GM19324 (cell line): ENCODE data around the gene LRRFIP1.

ENCODE experiments used
- ATAC-seq: cut with Tn5 transposase; IDR thresholded peaks from one replicate; pipeline ENCODE4 v1.9.1; 2021; ENCODE audit warnings: mild to moderate bottlenecking, moderate library complexity; ENCODE audit not compliant: unreplicated experiment, low FRiP score

Gene LRRFIP1

DNA sequence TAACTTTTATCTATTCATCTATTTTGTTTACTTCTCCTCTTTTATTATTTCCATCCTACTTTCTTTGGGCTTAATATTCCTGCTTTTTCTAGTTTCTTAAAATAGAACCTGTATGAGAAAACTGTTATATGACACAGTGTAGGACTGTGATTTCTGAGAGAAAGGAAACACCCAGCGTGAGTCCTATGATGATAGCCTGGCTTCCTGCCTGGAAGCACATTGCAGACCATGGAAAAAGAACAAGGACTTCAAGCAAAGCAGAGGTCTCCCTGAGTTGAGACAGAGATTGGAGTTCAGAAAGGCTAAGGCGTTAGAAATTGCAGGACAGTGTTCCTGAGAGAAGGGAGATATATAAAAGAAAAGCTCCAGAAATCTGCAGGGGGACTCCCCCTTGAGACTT lies 178.9 kb downstream of the LRRFIP1 start:
- ATAC-seq: no peak

DNA sequence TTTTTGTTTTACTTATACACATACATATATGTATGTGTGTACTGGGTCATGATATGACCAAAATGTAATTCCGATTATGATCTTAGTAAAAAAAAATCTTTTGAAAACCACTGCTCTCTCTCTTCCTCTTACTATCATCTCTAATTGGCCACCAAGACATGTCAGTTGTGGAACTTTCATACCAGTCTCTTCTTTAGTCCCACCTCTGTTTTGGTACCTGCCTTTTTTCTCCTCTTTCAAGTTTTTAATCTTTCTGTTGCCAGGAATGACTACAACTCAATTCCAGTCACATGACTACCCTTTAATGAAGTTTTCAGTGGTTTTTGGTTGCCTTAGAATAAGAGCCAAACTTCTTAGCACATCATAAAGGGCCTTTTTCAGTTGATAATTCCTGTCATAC lies 188.2 kb downstream of the LRRFIP1 start:
- no peak for ATAC-seq

DNA sequence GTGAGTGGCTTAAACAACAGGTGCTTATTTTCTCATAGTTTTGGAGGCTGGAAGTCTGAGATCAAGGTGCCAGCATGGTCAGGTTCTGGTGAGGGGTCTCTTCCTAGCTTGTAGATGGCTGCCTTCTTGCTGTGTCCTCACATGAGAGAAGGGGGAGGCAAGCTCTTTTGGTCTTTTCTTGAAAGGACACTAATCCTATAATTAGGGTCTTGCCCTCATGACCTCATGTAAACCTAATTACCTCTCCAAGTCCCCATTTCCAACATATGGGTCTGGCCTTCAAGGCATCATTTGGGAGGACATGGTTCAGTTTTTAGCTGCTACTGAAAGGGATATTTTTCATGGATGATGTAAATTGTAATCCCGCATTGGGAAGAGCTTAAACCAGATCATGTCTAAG lies 189.1 kb downstream of the LRRFIP1 start:
- no peak for ATAC-seq

DNA sequence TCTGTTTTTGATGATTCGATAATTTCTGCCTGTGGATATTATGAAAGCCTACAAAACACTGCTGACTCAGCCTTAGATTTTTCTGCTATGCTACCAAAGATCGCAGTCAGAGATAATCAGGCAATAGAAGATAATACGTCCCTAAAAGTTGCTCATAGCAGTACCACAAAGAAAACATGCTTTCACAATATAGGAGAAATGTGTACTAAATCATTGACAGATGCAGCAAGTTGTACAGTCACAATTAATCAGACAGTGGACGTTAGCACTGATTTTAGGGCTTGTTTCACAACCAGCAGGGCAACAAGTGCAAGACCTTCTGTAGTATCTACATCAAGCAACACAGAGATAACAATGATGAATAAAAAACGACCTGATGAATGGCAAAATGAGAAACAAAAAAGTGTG lies 190.7 kb downstream of the LRRFIP1 start:
- ATAC-seq: no peak

DNA sequence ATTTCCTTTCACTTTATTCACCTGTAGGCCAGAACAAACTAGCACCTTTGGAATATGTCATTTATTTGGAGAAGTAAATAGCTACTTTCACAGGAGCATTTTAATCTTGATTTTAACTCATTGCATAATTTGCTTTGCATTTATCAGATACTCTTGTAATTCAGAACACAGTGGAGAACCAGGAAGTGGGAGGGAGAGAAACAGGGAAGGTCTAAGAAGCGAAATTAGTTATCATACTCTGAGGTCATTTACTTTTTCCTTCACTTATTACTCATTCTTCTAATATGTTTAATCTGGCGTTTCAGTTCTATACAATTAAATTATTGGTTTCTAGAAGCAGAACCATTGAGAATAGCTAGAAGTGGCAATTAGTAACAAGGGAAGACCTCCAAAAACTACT lies 191.8 kb downstream of the LRRFIP1 start:
- ATAC-seq: no peak

DNA sequence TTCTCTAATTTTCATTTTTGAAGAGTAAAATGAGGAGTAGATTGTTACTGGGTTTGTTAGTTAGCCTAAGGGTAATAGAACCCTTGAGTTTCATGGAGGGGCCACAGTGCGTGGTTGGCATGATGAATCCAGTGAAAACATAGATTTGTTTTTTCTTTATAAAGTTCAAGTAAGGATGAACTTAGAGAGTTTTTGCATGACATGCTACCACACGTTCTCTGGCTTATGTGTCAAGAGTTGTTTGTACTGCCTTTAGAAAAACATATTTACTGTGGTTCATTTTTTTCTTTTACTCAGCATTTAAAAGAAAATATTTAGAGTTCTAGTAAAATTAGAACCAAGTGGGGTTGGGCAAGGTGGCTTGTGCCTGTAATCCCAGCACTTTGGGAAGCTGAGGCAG lies 193.0 kb downstream of the LRRFIP1 start:
- no peak for ATAC-seq

DNA sequence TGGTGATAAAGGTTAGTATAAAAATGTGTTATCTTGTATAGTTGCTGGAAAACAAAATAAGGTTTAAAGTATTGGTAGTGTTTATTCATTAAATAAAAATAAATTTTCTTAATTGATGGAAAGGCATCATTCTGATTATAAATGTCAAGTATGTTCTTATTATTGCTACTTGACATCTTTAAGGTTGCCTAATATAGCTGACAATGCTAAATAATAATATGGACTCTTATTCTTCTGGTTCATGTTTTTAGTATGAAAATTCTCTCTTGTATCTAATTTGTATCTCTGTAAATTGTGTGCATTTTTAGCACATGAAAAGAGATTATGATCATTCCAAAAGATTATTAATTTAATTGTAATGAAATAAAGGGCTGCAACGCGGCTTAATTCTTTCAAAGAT lies 196.2 kb downstream of the LRRFIP1 start:
- no peak for ATAC-seq

DNA sequence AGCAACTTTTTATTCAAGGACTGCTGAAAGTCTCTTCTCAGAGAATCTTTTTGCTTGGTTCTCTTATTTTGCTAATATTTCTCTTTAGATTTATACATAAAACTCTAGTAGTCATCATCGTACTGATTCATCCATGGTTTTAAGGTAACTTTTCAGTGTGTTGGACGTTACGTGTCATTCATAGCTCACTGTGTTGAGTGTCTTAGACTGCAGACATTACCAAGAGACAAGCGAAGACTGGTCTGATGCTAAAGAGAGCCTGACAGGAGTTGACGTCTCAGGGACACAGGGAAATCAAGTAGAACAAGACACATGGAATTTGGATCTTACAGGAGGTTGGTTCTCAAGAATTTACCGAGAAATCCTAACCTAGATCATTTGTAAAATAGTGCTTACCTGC lies 196.7 kb downstream of the LRRFIP1 start:
- ATAC-seq: no peak

DNA sequence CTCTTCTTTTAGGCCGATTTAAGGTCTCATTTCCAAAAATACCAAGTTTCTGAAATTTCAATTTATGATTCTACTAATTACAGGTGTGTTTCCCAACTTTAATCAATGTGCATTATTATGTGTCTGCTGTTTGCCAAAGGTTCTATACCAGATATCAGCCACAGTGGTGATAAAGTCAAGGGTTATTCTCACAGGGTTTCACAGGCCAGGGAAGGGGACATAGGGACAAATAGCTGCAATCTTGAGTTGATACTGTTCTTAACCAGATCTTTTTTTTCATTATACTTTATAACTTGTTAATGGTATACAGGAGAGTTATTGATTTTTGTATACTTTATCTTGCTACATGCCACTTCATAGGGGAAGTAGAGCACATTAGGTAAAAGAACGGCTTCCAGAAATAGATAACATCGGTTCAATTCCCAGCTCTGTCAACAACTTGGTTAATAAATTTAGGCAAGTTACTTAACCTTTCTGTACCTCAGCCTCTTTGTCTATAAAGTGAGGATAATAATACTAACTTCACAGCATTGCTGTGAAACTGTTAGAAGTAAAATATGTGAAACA lies 200.1 kb downstream of the LRRFIP1 start:
- ATAC-seq: no peak
